Right ventricle myocardium inferior (tissue), 1 donor: Measurements from ENCODE around the gene PLCG1. TPM values are rescaled to one million over a fixed set of nuclear protein-coding genes. Genes with fewer than 3 reads are reported as not detected.
A peak's percentile ranks its signal among the peaks of the same experiment; 100 is the strongest.
"Not testable (repeated sequence)": the region's sequence is repeated elsewhere in the genome, so short reads cannot be mapped to it uniquely, and the experiment has no call there.

Source experiments
- ATAC-seq: fragments of 200-7000 bp; cut with Tn5 transposase; one replicate; pipeline ENCODE4 v1.9.1; 2020; ENCODE audit warnings: mild to moderate bottlenecking, moderate library complexity
- DNase-seq: peaks from one replicate; pipeline ENCODE4 v3.0.0; 2021; ENCODE audit errors: missing footprints
- intact Hi-C: fragments of 100-400 bp; cut with DNase I; formaldehyde crosslinking; loops from one replicate; pipeline ENCODE4 v1.11.0; 2022
- total RNA-seq: library from RNA; stranded (reverse); fragmentation: NEBNext Ultra II Directional; extraction: Animal tissue kit (Norgen Biotek cat#: 25700); gene quantifications from one replicate; pipeline ENCODE4 v1.2.1, GENCODE V29; 2021
- donor health status: DM: no; HTN: yes; CAD: no; lungs with severe emphysema.

The PLCG1 gene
- total RNA-seq, 1 donor from 2014 or later: 43.4 TPM

DNA sequence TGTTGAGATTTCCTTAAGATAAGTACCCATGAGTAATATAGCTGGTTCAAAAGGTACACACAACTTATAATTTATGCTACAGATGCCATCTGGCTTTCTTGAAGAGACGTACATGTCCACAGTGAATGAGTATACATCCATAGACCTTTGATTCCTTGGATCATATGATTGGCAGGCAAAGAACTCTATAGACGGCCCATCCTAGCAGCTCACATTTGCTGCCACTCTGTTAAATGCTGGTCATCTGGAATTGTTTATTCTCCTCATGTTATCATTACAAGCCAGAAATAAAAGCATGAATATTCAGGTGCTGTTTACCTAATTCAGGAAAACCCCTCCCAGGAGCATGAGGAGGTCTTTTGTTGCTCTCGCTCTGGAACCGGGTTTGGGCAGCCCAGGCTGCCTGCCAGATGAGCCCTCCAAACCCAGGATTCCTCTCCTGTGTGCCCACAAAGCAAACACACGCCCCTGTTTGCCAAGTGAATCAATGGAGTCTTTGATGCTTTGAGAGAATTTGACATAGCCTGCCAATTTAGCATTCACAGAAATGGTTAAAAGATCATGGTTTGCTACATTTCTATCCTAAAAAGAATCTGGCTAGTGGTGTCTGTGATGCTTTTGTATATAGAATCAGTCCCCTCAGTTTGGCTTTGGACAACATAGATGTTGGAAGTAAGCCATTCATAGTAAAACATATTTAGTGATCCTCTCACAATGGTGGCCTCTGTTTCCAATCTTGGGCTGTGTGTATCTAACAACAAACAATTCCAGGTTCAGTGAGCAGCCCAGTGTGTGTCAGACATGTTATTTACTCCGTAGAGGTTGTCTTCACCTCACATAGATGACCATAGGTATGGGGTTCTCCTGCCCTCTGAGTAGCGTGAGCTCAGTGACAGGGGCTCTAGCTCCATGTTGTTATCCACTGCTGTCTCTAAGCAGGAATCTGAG is 17.5 kb upstream of the PLCG1 start:
- intact Hi-C loops: no loop called here
- no peak for ATAC-seq
- DNase-seq: no peak

DNA sequence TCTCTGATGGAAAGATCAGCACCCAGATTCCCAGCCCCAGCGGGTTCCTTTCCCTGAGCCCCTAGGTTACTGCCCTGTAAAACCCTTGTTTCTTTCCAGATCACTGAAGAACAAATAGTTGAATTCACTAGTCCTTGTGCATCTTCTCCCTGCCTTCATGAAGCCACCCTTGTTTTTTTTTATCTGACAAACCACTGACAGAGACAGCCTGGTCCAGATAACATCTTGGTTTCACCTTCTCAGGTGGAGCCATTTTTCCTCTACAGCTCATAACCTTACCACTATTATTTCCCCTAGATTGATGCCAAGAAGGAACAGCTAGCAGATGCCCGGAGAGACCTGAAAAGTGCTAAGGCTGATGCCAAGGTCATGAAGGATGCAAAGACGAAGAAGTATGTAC is 15.9 kb upstream of the PLCG1 start:
- intact Hi-C loops: no loop called here
- DNase-seq (no peak), ATAC-seq (no peak)

DNA sequence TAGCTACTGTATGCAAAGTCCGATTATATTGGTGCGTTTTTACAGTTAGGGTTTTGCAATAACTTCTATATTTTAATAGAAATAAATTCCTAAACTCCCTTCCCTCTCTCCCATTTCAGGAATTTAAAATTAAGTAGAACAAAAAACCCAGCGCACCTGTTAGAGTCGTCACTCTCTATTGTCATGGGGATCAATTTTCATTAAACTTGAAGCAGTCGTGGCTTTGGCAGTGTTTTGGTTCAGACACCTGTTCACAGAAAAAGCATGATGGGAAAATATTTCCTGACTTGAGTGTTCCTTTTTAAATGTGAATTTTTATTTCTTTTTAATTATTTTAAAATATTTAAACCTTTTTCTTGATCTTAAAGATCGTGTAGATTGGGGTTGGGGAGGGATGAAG is 13.7 kb upstream of the PLCG1 start:
- ATAC-seq (no peak), DNase-seq (no peak)
- intact Hi-C loops: no loop called here

DNA sequence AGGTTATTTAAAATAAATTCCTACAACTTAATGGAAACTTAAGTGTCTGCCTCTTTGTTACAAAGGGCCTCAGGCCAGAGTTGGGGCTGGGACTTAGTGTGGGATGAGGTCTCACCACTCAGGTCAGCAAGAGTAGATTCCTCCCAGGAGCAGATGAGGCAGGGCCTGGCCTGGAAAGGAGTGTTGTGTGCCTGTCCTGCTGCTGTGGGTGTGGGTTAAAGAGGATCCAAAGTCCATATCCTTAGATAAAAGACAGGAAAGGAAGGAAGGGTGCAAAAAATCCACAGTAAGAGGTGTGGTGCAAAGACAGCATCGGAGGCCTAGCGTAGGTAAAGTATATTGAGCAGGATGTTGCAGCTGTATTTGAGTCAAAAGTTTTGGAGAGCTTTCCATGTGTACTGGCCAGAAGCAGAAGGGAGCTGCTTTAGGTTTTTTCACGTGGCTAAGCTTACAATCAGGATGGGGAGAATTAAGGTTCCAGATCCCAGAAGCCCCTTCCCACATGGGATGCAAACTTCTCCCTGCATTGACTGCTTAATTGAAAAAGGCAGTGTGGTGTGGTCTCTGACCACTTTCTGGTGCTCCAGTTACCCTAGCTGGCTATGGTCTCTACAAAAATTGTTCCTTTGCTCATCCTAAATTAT is 12.8 kb upstream of the PLCG1 start:
- DNase-seq (no peak), ATAC-seq (no peak)
- intact Hi-C loops: no loop called here

DNA sequence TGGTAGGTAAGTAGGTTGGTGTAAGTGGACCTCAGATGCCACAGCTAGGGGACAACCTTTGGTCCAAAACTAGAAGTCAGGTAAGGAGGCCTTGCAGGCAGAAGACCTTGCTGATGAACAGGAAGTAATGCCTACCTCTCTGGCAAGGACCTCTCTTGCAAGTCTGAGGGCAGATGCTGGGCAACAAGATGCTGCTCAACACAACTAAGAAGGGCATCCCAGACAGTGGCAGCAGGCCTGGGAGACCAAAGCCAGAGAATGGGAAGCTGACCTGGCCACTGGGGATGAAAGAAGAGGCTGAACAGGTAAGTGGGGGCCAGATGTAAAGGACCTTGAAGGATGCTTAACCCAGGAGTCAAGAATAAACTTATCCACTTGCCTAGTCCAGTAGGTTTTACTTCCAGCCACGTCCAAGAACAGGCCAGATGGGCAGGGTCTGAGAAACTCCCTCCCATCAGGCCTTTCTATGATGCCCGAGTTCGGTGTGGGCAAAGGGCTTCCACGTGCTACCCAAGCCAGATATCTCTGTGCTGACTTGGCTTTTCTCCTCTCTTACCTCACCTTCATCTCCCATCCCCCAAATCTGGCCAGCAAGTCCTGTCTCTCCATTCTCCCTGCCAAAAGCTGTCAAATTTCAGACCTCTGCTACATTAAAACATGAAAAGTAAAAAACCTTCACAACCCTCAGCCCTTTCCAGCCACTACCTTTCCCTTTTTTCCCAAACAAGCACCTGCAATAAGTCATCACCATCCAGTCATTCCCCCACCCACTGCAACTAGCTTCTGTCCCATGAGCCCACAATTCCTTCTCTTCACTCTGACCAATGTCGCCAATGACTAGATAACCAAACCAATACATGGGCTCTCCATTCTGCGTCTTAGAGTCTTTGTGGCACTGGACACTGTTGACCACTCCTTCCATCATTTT is 11.5 kb upstream of the PLCG1 start:
- ATAC-seq (no peak), DNase-seq (no peak)
- intact Hi-C loops: no loop called here

DNA sequence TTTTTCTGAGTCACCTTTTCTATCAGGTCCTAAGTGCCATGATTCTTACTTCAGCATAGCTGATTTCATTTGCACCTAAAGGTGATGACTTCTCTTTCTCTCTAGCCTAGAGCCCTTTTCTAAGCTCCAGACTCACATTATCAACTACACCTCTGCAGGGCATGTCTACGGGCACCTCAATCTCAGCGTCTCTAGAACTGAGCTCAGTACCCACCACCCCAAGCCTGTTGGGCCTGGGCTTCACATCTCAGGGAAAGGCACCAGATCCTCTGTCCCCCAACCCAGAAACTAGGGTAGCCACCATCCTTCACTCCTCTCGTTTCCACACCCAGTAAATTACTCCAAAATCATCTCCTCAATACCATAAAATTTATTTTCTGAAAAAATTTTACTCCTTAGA is 10.6 kb upstream of the PLCG1 start:
- intact Hi-C loops: no loop called here
- DNase-seq: no peak
- no peak for ATAC-seq

DNA sequence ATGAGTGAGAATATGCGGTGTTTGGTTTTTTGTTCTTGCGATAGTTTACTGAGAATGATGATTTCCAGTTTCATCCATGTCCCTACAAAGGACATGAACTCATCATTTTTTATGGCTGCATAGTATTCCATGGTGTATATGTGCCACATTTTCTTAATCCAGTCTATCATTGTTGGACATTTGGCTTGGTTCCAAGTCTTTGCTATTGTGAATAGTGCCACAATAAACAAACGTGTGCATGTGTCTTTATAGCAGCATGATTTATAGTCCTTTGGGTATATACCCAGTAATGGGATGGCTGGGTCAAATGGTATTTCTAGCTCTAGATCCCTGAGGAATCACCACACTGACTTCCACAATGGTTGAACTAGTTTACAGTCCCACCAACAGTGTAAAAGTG is 9.0 kb upstream of the PLCG1 start:
- ATAC-seq, intact Hi-C loops, DNase-seq: not testable (repeated sequence)

DNA sequence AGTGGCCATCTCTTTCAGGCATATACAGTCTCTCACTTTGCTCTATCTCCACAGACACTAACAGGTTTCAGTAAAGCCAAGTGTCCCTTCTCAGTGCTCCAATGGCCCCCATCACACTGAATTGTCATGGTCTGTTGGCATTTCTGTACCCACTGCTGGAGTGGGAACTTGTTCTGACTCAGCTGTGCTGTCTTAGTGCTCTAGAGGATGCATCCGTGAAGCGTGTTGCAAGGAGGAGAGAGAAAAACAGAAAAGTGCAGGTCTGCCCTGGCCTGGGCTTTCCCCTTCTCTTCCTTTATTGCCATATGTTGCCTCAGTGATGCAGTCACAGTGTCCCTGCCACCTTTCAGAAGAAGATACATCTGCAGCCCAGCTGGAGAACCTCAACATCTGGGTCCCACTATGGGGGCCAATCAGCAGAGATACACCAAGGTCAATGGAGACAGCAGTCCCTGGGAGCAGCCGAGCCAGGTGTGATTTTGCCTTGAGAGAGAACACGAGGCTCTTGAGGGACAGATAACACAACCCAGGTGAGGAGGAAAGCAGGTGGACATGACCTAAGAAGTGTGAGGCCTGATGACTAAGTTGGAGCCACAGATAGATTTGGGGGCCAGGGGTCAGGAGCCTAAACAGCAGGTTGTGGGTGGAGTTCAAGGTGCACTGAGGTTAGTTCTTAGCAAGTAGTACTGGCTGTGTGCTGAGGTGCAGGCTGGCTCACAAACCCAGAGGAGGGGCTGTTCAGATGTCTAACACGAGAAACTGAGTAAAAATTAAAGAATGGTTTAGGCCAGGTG is 5.6 kb upstream of the PLCG1 start:
- ATAC-seq: no peak
- intact Hi-C loops: loop anchor here (10.0 kb wide), 1 partner anchor 283 kb away; no protein-coding TSS in a partner anchor
- DNase-seq: no peak

DNA sequence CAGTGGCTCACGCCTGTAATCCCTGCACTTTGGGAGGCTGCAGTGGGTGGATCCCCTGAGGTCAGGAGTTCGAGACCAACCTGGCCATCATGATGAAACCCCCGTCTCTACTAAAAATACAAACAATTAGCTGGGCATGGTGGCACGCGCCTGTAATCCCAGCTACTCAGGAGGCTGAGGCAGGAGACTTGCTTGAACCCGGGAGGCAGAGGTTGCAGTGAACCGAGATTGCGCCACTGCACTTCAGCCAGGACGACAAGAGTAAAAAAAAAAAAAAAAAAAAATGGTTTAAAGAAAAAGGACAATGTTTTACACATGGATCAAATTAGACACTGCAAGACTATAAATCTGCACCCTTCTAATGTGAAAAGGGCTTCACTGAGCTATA is 5.0 kb upstream of the PLCG1 start:
- not testable (repeated sequence) for ATAC-seq, DNase-seq
- intact Hi-C loops: loop anchor here (10.0 kb wide), 1 partner anchor 282 kb away; no protein-coding TSS in a partner anchor

DNA sequence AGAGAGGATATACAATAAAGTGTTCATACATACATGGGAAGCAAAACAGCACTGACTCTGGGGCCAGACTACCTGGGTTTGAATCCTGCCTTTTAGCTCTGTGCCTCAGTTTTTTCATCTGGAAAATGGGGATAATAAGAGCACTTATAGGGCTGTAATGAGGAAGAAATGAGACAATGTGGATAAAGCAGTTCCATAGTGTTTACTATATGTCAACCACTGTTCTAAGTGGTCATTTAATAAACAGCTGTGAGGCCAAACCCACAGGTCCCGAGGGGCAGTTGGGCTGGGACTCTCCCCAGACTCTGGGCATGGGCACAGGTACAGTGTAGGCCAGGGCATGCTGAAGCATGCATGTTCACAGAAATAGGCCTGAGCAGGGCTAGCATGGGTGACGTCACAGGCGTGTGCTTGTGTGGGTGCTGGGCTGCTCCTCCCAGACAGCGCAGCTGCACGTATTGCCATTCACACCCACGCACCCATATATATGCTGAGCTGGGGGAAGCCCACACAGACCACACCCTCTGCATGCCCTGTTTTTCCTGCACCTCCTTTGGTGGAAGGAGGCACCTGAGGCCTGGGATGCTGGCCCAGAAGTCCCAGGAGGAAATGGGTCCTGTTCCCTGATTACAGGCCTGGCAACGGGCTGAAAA is 3.5 kb upstream of the PLCG1 start:
- ATAC-seq: no peak
- intact Hi-C loops: loop anchor here (10.0 kb wide), 1 partner anchor 281 kb away; no protein-coding TSS in a partner anchor
- DNase-seq: no peak

DNA sequence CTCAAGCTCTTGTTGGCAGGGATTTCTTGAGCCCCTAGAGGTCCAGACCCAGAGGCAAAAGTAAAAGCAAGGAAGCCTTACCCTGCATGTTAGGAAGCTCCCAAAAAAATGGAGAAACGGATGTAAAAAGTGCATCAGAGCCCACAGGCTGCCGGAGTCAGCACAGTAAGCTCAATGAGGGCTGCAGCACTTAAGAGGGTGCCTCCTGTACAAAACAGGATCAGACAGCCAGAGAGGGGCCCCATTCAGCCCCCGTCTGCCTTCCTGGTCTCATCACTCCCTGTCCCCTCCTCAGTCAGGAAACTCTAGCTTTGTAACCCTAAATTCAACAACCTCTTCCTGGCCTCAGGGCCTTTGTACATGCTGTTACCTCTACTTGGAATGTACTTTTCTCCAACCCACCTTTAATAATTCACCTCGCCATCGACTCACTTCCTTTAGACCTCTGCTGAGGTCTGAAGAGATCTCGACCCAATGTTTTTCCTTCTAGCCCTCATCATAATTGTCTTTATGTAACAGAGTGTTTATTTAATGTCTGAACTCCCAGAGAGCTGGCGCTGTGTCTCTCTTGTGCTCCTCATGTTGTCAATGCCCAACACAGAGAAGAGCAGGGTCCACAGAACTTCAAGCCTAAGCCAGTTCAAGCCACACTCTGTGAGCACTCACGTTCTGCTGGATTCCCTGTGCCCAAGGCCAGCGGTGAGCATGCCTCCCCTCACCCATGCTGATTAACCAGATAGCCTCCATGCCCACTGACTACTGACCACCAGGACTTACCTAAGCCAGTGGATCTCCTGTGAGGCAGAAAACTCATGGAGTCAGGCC is 2.8 kb upstream of the PLCG1 start:
- no peak for DNase-seq
- intact Hi-C loops: loop anchor here (1.0 to 10.0 kb wide), 2 partner anchors 206 to 280 kb away; partner anchors contain the start of gene LPIN3
- no peak for ATAC-seq

DNA sequence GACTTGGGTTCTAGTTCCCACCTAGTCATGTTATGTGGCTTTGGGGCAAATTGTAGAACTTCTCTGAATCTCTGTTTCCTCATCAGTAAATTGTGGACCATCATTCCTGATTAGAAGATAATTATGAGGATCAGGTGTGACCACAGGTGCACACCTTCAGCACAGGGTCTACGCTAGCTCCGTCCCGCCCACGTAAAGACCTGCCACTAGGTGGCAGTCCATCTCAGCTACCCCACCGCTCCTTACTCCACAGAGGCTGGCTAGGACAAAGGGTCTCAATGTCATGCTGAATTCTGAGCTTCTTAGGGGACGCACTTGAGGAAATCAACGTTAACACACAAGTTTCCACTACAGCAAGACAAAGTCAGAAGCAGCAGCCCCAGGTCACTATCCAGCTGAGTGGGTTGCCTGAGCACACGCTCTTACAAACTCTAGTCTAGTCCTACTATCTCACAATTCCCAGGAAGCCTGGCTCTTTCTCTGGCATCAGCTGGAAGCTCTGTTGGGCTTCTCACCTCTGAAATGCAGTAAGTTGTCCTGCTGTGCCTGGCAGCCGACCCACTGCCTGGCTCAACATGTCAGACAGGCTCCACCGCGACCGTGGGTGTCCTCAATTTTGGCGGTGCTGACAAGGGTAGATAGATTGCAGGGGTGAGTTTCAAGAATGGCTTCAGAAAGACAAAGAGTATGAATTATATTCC is 2.0 kb upstream of the PLCG1 start:
- ATAC-seq: no peak

DNA sequence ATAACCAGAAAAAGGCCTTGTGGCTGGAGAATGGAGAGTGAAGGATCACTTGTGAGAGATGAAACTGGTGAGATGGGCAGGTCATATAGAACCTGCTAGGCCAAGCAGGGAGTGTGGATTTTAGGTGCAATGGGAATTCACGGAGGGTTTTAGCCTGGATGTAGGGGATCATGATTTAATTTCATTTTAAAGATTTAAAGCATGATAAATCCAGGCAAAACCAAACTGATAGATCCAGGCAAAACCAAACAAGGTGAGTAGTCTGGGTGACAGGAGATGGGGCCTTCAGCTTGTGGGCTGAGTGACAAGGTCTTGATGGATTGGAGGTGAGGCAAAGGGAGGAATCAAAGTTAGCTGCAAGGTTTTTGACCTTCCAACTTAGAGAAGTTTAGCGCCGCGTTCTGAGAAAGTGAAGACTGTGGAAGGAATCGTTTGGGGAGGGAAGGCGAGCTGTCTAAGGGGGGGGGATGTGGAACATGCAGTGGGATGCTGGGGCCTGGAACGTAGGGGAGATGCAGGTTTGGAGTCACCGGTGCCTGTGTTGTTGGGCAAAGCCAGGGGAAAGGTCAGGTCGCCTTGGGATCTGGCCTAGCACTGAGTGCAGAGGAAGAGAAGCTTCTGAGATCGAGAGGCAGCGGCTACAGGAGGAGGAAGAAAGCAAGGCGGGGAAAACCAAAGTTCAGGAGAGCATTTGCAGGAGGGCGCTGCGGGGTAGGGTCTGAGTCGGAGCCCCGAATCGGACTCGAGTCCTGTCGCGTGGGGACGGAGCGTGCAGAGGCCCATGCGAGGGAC is 1.3 kb upstream of the PLCG1 start:
- intact Hi-C loops: loop anchor here (1.0 to 10.0 kb wide), 2 partner anchors 204 to 279 kb away; partner anchors contain the start of gene LPIN3
- ATAC-seq (no peak), DNase-seq (no peak)

More for the DNA sequence above, 2.0 kb upstream of the PLCG1 start:
- no peak for DNase-seq
- intact Hi-C loops: loop anchor here (1.0 to 10.0 kb wide), 2 partner anchors 205 to 279 kb away; partner anchors contain the start of gene LPIN3

DNA sequence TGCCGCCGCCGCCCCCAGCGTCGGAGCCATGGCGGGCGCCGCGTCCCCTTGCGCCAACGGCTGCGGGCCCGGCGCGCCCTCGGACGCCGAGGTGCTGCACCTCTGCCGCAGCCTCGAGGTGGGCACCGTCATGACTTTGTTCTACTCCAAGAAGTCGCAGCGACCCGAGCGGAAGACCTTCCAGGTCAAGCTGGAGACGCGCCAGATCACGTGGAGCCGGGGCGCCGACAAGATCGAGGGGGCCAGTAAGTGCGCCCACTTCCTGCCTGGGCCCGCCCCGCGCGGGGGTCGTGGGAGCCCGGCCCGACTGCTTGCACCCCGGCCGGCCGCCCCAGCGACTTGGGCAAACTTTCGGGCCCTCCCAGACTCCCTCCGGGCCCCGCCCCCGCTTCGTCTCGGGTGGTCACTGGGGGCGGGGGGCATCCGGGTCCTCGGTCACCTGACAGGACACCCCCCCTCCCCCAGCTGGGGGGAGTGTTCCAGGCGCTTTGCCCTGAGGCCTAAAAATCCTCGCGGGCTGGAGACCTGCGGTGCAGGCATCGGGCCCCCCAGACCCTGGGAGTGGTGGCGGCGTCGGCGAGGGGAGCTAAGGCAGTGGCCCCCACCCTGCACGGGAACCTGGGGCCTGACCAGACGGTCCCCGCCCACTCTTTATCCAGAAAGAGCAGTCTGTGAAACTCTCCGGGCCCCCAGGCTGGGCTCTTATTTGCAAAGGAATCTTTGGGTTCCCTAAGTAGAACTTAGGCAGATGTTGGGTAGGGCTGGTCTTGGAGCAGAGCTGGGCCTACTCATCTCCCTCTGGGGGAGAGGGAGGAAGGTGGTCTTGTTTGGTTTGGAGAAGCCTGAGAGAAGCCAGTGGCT is 501 bp downstream of the PLCG1 start:
- ATAC-seq (peak; percentile 8), DNase-seq (peak; percentile 84)
- intact Hi-C loops: loop anchor here (2.0 to 10.0 kb wide), 2 partner anchors 35 to 277 kb away; no protein-coding TSS in a partner anchor
